ENCODE measurements around the gene MMP21.

MMP21 gene

DNA sequence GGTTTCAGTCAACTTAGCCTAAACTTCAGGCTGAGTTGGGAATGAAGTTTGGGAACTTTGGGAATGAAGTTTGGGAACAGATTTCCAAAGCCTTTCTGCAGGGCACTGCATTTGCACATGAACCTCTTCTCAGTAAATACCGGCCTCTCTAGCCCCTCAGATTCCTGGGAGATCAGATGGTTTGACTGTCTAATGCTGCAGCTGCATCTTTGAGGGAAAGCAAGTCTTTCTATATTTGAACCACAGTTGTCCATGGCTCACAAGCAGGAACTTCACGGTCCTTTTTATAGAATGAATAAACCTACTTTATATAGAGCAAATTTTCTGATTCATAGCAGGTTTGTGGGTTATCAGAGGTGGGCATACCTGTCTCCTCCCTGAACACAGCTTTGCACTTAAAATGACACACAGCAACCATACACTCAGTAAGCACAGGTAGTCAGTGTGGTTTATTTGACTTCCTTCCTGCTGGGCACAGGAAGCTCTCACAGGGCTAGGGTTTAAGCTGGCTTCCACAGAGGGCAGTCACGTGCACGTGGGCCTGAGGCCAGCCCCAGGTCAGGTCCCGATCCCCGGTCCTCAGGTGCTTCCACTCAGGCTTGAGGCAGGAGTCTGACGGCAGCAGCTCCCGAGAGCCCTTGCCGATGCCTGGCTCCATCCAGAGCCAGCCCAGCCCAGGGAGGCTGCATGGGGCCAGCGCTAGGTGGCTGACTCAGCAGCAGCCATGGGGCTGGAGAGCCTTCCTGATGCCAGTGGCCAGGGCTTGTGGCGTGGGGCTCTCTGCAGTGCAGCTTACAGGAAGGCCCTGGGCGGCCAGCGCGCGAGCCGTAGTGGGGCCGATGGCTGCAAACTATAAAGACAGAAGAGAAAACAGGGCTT, 12.8 kb upstream of the MMP21 start:
- Histone ChIP-seq H3K36me3 (peaks cover 16% of the 10 kb centered on the region), H3K27me3 (no peaks in the 10 kb centered on the region), H3K27ac (no peak overlapping the region), H3K9me3 (no peaks in the 10 kb centered on the region), H3K4me1 (ENCODE audit: control insufficient read depth in 1 of 2, insufficient read depth in 1 of 2, low read depth in 1 of 2, low read length in 1 of 2) (peaks cover 6 to 9% of the 10 kb centered on the region in 2 experiments), H3K4me3 (ENCODE audit: low read depth in 1 of 2, low read length in 1 of 2) (no peak overlapping the region)
- TF ChIP-seq, protein P1, sequence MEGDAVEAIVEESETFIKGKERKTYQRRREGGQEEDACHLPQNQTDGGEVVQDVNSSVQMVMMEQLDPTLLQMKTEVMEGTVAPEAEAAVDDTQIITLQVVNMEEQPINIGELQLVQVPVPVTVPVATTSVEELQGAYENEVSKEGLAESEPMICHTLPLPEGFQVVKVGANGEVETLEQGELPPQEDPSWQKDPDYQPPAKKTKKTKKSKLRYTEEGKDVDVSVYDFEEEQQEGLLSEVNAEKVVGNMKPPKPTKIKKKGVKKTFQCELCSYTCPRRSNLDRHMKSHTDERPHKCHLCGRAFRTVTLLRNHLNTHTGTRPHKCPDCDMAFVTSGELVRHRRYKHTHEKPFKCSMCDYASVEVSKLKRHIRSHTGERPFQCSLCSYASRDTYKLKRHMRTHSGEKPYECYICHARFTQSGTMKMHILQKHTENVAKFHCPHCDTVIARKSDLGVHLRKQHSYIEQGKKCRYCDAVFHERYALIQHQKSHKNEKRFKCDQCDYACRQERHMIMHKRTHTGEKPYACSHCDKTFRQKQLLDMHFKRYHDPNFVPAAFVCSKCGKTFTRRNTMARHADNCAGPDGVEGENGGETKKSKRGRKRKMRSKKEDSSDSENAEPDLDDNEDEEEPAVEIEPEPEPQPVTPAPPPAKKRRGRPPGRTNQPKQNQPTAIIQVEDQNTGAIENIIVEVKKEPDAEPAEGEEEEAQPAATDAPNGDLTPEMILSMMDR (IDR thresholded peaks at IDR 0.05): no peak

- H3K4me3 ChIP-seq (ENCODE audit: low read depth in 1 of 2, low read length in 1 of 2): no peak overlapping the region
- H3K36me3 ChIP-seq: no peaks in the 10 kb centered on the region
- no peaks in the 10 kb centered on the region for H3K9me3 ChIP-seq
- H3K27ac ChIP-seq: no peak overlapping the region
- H3K27me3 ChIP-seq: no peaks in the 10 kb centered on the region
- TF ChIP-seq, protein P1 (IDR thresholded peaks at IDR 0.05): no peak
- H3K4me1 ChIP-seq (ENCODE audit: control insufficient read depth in 1 of 2, insufficient read depth in 1 of 2, low read depth in 1 of 2, low read length in 1 of 2): peaks cover 6 to 9% of the 10 kb centered on the region in 2 experiments
These were observed 10.2 kb upstream of the MMP21 start for GRCh38 chr10:125785791-125786190.

DNA sequence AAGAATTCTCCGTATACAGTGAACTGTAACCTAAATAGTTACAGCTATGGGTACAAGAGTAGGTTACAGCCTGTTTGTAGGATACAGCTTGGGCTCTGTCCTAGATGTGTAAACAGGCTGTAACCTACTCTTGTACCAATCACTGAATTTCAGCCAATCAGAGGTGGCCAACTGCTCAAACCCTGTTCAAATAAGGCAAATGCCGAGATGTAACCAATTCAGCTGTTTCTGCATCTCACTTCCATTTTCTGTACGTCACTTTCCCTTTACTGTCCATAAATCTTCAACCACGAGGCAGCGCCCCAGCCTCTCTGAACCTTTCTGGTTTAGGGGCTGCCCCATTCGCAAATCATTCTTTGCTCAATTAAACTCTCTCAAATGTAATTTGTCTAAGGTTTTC, 8.3 kb upstream of the MMP21 start:
- no peak overlapping the region for H3K4me3 ChIP-seq (ENCODE audit: low read depth in 1 of 2, low read length in 1 of 2)
- H3K4me1 ChIP-seq (ENCODE audit: control insufficient read depth in 1 of 2, insufficient read depth in 1 of 2, low read depth in 1 of 2, low read length in 1 of 2): peaks cover 6 to 9% of the 10 kb centered on the region in 2 experiments
- TF ChIP-seq, protein P1 (IDR thresholded peaks at IDR 0.05): no peak
- H3K9me3 ChIP-seq: no peaks in the 10 kb centered on the region
- no peaks in the 10 kb centered on the region for H3K36me3 ChIP-seq
- H3K27me3 ChIP-seq: no peaks in the 10 kb centered on the region
- H3K27ac ChIP-seq: no peak overlapping the region

DNA sequence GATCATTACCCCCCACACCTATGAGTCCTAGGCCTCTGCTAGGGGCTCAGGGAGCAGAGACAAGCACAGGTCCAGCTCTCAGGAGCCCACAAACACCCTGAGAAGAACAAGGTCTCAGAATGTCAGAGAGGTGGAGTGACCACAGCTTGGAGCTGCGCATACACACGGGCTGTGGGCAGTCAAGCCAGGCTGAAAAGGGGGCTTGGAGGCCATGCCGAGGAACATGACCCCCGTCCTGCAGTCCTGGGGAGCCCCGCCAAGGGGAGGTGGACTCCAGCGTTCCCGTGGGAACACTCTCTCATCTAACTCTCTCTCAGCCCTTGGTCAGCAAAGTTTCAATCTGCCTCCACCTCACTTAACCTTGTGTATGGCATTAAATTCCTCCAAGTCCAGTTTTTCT, 7.8 kb upstream of the MMP21 start:
- H3K4me1 ChIP-seq (ENCODE audit: control insufficient read depth in 1 of 2, insufficient read depth in 1 of 2, low read depth in 1 of 2, low read length in 1 of 2): peaks cover 4 to 5% of the 10 kb centered on the region in 2 experiments
- no peak overlapping the region for H3K4me3 ChIP-seq (ENCODE audit: low read depth in 1 of 2, low read length in 1 of 2)
- no peaks in the 10 kb centered on the region for H3K9me3 ChIP-seq
- TF ChIP-seq, protein P1 (IDR thresholded peaks at IDR 0.05): no peak
- no peak overlapping the region for H3K27ac ChIP-seq
- H3K36me3 ChIP-seq: no peaks in the 10 kb centered on the region
- H3K27me3 ChIP-seq: no peaks in the 10 kb centered on the region

DNA sequence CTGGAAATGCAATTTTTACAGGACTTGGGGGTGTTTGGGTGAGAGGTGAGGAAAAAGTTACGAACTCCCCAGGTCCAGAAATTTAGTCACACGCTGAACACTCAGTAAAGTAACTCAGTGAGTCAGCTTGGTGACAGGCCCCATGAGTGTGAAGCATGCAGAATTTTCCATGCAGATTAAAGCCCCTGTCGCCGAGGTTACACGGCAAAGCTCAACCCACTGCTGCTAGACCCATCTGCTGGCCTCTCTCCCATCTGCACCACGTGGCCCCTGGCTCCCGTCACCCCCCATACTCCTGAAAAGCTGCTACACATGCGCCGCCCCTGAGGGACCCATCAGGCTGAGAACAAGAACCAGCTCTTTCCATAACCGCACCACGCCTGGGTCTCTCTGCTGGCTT, 7.0 kb upstream of the MMP21 start:
- no peaks in the 10 kb centered on the region for H3K27me3 ChIP-seq
- H3K4me3 ChIP-seq (ENCODE audit: low read depth in 1 of 2, low read length in 1 of 2): no peak overlapping the region
- H3K4me1 ChIP-seq (ENCODE audit: control insufficient read depth in 1 of 2, insufficient read depth in 1 of 2, low read depth in 1 of 2, low read length in 1 of 2): no peaks in the 10 kb centered on the region
- no peak overlapping the region for H3K27ac ChIP-seq
- no peaks in the 10 kb centered on the region for H3K9me3 ChIP-seq
- TF ChIP-seq, protein P1 (IDR thresholded peaks at IDR 0.05): no peak
- H3K36me3 ChIP-seq: no peaks in the 10 kb centered on the region
